SJSA1 (cell line): Measurements from ENCODE around the gene IRF2. TPM values are rescaled to one million over a fixed set of nuclear protein-coding genes. Genes with fewer than 3 reads are reported as not detected.
A peak's percentile ranks its signal among the peaks of the same experiment; 100 is the strongest.

ENCODE experiments used
- DNase-seq, 2 experiments: peaks; one replicate each; pipeline ENCODE4 v3.0.0-alpha.2; 2015 to 2020; ENCODE audit warnings: low spot score in 2 of 2, low read depth in 1 of 2
- H3K27ac ChIP-seq: fragments of 250-450 bp; sonication (Bioruptor Pico); 2 replicates; pipeline ENCODE4 v1.5.1; 2020; ENCODE audit warnings: mild to moderate bottlenecking, moderate library complexity
- H3K27me3 ChIP-seq: fragments of 250-450 bp; sonication (Bioruptor Pico); replicated peaks from 2 replicates; pipeline ENCODE4 v1.5.1; 2020; ENCODE audit warnings: mild to moderate bottlenecking, moderate library complexity
- H3K36me3 ChIP-seq: fragments of 250-450 bp; sonication (Bioruptor Pico); 2 replicates; pipeline ENCODE4 v1.5.1; 2020; ENCODE audit warnings: mild to moderate bottlenecking
- H3K4me1 ChIP-seq: fragments of 250-450 bp; sonication (Bioruptor Pico); replicated peaks from 2 replicates; pipeline ENCODE4 v1.6.1; 2021; ENCODE audit warnings: mild to moderate bottlenecking
- H3K4me3 ChIP-seq: fragments of 250-450 bp; sonication (Bioruptor Pico); 2 replicates; pipeline ENCODE4 v1.5.1; 2020; ENCODE audit warnings: mild to moderate bottlenecking
- H3K9me3 ChIP-seq: fragments of 250-450 bp; sonication (Bioruptor Pico); replicated peaks from 2 replicates; pipeline ENCODE4 v1.5.1; 2020; ENCODE audit warnings: mild to moderate bottlenecking
- total RNA-seq: library from RNA; depleted of rRNA; stranded (reverse); fragments of >200 nt; shearing (Covaris generic); gene quantifications from 2 replicates; pipeline ENCODE4 v1.2.3, GENCODE V29; 2014

Gene IRF2
- total RNA-seq, 1 experiment from 2014 or later: 20.8 TPM

GRCh38 chr4:184424993-184425758 lies 49.2 kb downstream of the IRF2 start:
- Histone ChIP-seq H3K27me3 (no peaks in the 10 kb centered on the region), H3K36me3 (peaks cover 27% of the 10 kb centered on the region), H3K27ac (no peak overlapping the region), H3K4me3 (no peak overlapping the region), H3K4me1 (peaks cover 10% of the 10 kb centered on the region), H3K9me3 (no peaks in the 10 kb centered on the region)
- peak in 1 of 2 experiments; percentile 31 for DNase-seq

- Histone ChIP-seq H3K4me3 (no peak overlapping the region), H3K36me3 (peaks cover 27% of the 10 kb centered on the region), H3K27me3 (no peaks in the 10 kb centered on the region), H3K9me3 (no peaks in the 10 kb centered on the region), H3K27ac (no peak overlapping the region), H3K4me1 (peaks cover 10% of the 10 kb centered on the region)
- DNase-seq: no peak
Observed at GRCh38 chr4:184424279-184424678, 50.1 kb downstream of the IRF2 start.

GRCh38 chr4:184423003-184423686 lies 51.2 kb downstream of the IRF2 start:
- peaks cover 37% of the 10 kb centered on the region for H3K36me3 ChIP-seq
- H3K27me3 ChIP-seq: no peaks in the 10 kb centered on the region
- no peaks in the 10 kb centered on the region for H3K9me3 ChIP-seq
- no peak overlapping the region for H3K27ac ChIP-seq
- peaks cover 17% of the 10 kb centered on the region for H3K4me1 ChIP-seq
- no peak overlapping the region for H3K4me3 ChIP-seq
- DNase-seq: no peak

GRCh38 chr4:184422378-184422777 lies 52.0 kb downstream of the IRF2 start:
- H3K9me3 ChIP-seq: no peaks in the 10 kb centered on the region
- no peaks in the 10 kb centered on the region for H3K27me3 ChIP-seq
- H3K4me3 ChIP-seq: no peak overlapping the region
- no peak overlapping the region for H3K27ac ChIP-seq
- H3K36me3 ChIP-seq: peaks cover 37% of the 10 kb centered on the region
- DNase-seq: no peak
- H3K4me1 ChIP-seq: peaks cover 25% of the 10 kb centered on the region

GRCh38 chr4:184421533-184422155 lies 52.7 kb downstream of the IRF2 start:
- Histone ChIP-seq H3K4me1 (peaks cover 31% of the 10 kb centered on the region), H3K27me3 (no peaks in the 10 kb centered on the region), H3K27ac (no peak overlapping the region), H3K4me3 (no peak overlapping the region), H3K36me3 (peaks cover 34% of the 10 kb centered on the region), H3K9me3 (no peaks in the 10 kb centered on the region)
- no peak for DNase-seq

GRCh38 chr4:184420881-184421416 lies 53.4 kb downstream of the IRF2 start:
- no peak overlapping the region for H3K4me3 ChIP-seq
- peaks cover 32% of the 10 kb centered on the region for H3K36me3 ChIP-seq
- no peak overlapping the region for H3K27ac ChIP-seq
- H3K27me3 ChIP-seq: no peaks in the 10 kb centered on the region
- no peak for DNase-seq
- H3K9me3 ChIP-seq: no peaks in the 10 kb centered on the region
- H3K4me1 ChIP-seq: peaks cover 31% of the 10 kb centered on the region

GRCh38 chr4:184420402-184420801 lies 53.9 kb downstream of the IRF2 start:
- DNase-seq: no peak
- Histone ChIP-seq H3K27ac (no peak overlapping the region), H3K36me3 (peaks cover 30% of the 10 kb centered on the region), H3K4me3 (no peak overlapping the region), H3K9me3 (no peaks in the 10 kb centered on the region), H3K27me3 (no peaks in the 10 kb centered on the region), H3K4me1 (peaks cover 28% of the 10 kb centered on the region)

GRCh38 chr4:184419976-184420375 lies 54.4 kb downstream of the IRF2 start:
- DNase-seq: no peak
- H3K9me3 ChIP-seq: no peaks in the 10 kb centered on the region
- H3K27me3 ChIP-seq: no peaks in the 10 kb centered on the region
- H3K4me1 ChIP-seq: peaks cover 25% of the 10 kb centered on the region
- no peak overlapping the region for H3K4me3 ChIP-seq
- H3K27ac ChIP-seq: no peak overlapping the region
- peaks cover 31% of the 10 kb centered on the region for H3K36me3 ChIP-seq

GRCh38 chr4:184417802-184418511 lies 56.4 kb downstream of the IRF2 start:
- Histone ChIP-seq H3K9me3 (no peaks in the 10 kb centered on the region), H3K36me3 (peaks cover 26% of the 10 kb centered on the region), H3K27me3 (no peaks in the 10 kb centered on the region), H3K27ac (peak overlapping the region; percentile 36), H3K4me3 (no peak overlapping the region), H3K4me1 (peaks cover 21% of the 10 kb centered on the region)
- DNase-seq: peak; percentile 66 to 83

- Histone ChIP-seq H3K4me1 (peaks cover 21% of the 10 kb centered on the region), H3K27ac (peak overlapping the region; percentile 36), H3K27me3 (no peaks in the 10 kb centered on the region), H3K4me3 (peak overlapping the region; percentile 13; the same call in 1 of the 2 replicates), H3K9me3 (no peaks in the 10 kb centered on the region), H3K36me3 (peaks cover 21% of the 10 kb centered on the region)
- DNase-seq: peak in 1 of 2 experiments; percentile 41
Observed at GRCh38 chr4:184416913-184417734, 57.2 kb downstream of the IRF2 start.

- no peak for DNase-seq
- Histone ChIP-seq H3K27me3 (no peaks in the 10 kb centered on the region), H3K4me3 (no peak overlapping the region), H3K9me3 (no peaks in the 10 kb centered on the region), H3K4me1 (peaks cover 21% of the 10 kb centered on the region), H3K27ac (no peak overlapping the region), H3K36me3 (peaks cover 19% of the 10 kb centered on the region)
Observed at GRCh38 chr4:184415071-184415470, 59.3 kb downstream of the IRF2 start.

GRCh38 chr4:184413261-184414046 lies 60.9 kb downstream of the IRF2 start:
- no peak for DNase-seq
- Histone ChIP-seq H3K36me3 (peaks cover 17% of the 10 kb centered on the region), H3K9me3 (no peaks in the 10 kb centered on the region), H3K4me3 (no peak overlapping the region), H3K27ac (no peak overlapping the region), H3K27me3 (no peaks in the 10 kb centered on the region), H3K4me1 (peaks cover 24% of the 10 kb centered on the region)
